ENCODE data around the gene GRIN3A. TPM values are rescaled to one million over a fixed set of nuclear protein-coding genes. Genes with fewer than 3 reads are reported as not detected.

GRIN3A gene
- total RNA-seq, 2 donors from 2014 or later: 0.80 to 1.5 TPM

- Histone ChIP-seq H3K27ac (no peak overlapping the region), H3K27me3 (replicated peaks; ENCODE audit: insufficient read depth) (peaks cover 3% of the 10 kb centered on the region), H3K36me3 (no peaks in the 10 kb centered on the region), H3K4me3 (no peak overlapping the region), H3K4me1 (replicated peaks) (no peaks in the 10 kb centered on the region), H3K9me3 (no peaks in the 10 kb centered on the region)
- no peak for DNase-seq (ENCODE audit: low spot score)
- TF ChIP-seq, protein P1, sequence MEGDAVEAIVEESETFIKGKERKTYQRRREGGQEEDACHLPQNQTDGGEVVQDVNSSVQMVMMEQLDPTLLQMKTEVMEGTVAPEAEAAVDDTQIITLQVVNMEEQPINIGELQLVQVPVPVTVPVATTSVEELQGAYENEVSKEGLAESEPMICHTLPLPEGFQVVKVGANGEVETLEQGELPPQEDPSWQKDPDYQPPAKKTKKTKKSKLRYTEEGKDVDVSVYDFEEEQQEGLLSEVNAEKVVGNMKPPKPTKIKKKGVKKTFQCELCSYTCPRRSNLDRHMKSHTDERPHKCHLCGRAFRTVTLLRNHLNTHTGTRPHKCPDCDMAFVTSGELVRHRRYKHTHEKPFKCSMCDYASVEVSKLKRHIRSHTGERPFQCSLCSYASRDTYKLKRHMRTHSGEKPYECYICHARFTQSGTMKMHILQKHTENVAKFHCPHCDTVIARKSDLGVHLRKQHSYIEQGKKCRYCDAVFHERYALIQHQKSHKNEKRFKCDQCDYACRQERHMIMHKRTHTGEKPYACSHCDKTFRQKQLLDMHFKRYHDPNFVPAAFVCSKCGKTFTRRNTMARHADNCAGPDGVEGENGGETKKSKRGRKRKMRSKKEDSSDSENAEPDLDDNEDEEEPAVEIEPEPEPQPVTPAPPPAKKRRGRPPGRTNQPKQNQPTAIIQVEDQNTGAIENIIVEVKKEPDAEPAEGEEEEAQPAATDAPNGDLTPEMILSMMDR (IDR thresholded peaks at IDR 0.05): no peak
- TF ChIP-seq POLR2AphosphoS5 (IDR thresholded peaks at IDR 0.05) (no peak), POLR2A (IDR thresholded peaks at IDR 0.05) (no peak)
- 84% methylated on average over 6 of the region's 6 CpGs for WGBS
- intact Hi-C loops (cut with DNase I): no loop called here
These were observed 214.1 kb downstream of the GRIN3A start for GRCh38 chr9:101524371-101524770.

Other genes starting within 250 kb of the GRIN3A start
- 10 to 100 TPM; 24.1 to 36.7 TPM for gene RNF20, start 204.8 kb downstream of the GRIN3A start, total RNA-seq
- 1 to 10 TPM in 1 of 2 donors, not detected in 1; 3.3 TPM for gene PPP3R2, start 143.7 kb downstream of the GRIN3A start, total RNA-seq